ENCODE data around the gene HSD17B11.

DNA sequence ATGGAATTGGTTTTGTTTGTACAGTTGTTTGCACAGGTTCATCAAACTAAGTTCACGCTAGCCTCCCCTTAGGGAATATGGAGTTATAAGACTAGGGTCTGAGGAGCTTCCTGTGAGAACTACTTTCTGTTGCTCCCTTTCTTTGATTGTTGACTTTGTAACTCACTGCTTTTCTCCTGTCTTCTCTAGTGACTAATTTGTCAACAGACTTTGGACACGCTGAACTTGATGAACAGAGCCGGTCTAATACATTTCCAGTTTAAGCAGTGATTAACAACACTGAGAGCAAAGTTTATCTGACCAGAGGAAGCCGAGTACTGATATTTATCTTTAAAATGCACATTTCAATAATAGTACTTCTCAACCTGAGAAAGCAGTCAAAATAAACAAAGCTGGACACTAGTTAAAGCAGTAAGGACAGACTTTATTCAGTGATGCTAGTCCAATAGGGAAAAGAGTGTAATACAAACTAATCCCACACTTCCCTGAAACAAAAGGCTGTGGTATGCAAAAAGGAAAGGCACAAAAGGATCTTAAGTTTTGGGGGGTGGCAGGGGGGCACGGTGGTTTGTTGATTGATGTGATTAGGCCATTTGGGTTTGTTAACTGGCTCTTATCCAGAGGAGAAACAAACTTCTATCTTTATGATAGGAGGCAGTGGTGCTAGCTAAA, 28.7 kb upstream of the HSD17B11 start:
- TF ChIP-seq POLR2AphosphoS5 (IDR thresholded peaks at IDR 0.05) (no peak), RAD21 (conservative IDR thresholded peaks at IDR 0.05) (no peak), EZH2 (IDR thresholded peaks at IDR 0.05; ENCODE audit: borderline replicate concordance, insufficient read depth, low read length, poor library complexity, severe bottlenecking) (no peak), MXI1 (conservative IDR thresholded peaks at IDR 0.05; ENCODE audit: poor library complexity, severe bottlenecking) (no peak), SMC3 (conservative IDR thresholded peaks at IDR 0.05; ENCODE audit: poor library complexity) (no peak)
- TF ChIP-seq, protein P1, sequence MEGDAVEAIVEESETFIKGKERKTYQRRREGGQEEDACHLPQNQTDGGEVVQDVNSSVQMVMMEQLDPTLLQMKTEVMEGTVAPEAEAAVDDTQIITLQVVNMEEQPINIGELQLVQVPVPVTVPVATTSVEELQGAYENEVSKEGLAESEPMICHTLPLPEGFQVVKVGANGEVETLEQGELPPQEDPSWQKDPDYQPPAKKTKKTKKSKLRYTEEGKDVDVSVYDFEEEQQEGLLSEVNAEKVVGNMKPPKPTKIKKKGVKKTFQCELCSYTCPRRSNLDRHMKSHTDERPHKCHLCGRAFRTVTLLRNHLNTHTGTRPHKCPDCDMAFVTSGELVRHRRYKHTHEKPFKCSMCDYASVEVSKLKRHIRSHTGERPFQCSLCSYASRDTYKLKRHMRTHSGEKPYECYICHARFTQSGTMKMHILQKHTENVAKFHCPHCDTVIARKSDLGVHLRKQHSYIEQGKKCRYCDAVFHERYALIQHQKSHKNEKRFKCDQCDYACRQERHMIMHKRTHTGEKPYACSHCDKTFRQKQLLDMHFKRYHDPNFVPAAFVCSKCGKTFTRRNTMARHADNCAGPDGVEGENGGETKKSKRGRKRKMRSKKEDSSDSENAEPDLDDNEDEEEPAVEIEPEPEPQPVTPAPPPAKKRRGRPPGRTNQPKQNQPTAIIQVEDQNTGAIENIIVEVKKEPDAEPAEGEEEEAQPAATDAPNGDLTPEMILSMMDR (IDR thresholded peaks at IDR 0.05; ENCODE audit: poor library complexity, severe bottlenecking) = no peak
